ENCODE results near the gene GNG2.

GNG2 gene

GRCh38 chr14:51928568-51928967 lies 68.2 kb downstream of the GNG2 start:
- no peak for DNase-seq (ENCODE audit: low read depth, low spot score)
- no peak overlapping the region for H3K4me3 ChIP-seq (ENCODE audit: low read length)

- no peak overlapping the region for H3K4me3 ChIP-seq (ENCODE audit: low read length)
- no peak for DNase-seq (ENCODE audit: low read depth, low spot score)
Observed at GRCh38 chr14:51929166-51929565, 68.8 kb downstream of the GNG2 start.

GRCh38 chr14:51929910-51930682 lies 69.7 kb downstream of the GNG2 start:
- DNase-seq (ENCODE audit: low read depth, low spot score), result no peak
- H3K4me3 ChIP-seq (ENCODE audit: low read length), result no peak overlapping the region

- no peak overlapping the region for H3K4me3 ChIP-seq (ENCODE audit: low read length)
- DNase-seq (ENCODE audit: low read depth, low spot score), result no peak
Observed at GRCh38 chr14:51931308-51931707, 70.9 kb downstream of the GNG2 start.

GRCh38 chr14:51933191-51933590 lies 72.8 kb downstream of the GNG2 start:
- no peak for DNase-seq (ENCODE audit: low read depth, low spot score)
- no peak overlapping the region for H3K4me3 ChIP-seq (ENCODE audit: low read length)

- no peak for DNase-seq (ENCODE audit: low read depth, low spot score)
- no peak overlapping the region for H3K4me3 ChIP-seq (ENCODE audit: low read length)
Observed at GRCh38 chr14:51938137-51938536, 77.7 kb downstream of the GNG2 start.

GRCh38 chr14:51938821-51939220 lies 78.4 kb downstream of the GNG2 start:
- H3K4me3 ChIP-seq (ENCODE audit: low read length), result no peak overlapping the region
- no peak for DNase-seq (ENCODE audit: low read depth, low spot score)

GRCh38 chr14:51939226-51939625 lies 78.8 kb downstream of the GNG2 start:
- no peak overlapping the region for H3K4me3 ChIP-seq (ENCODE audit: low read length)
- DNase-seq (ENCODE audit: low read depth, low spot score), result no peak

- no peak overlapping the region for H3K4me3 ChIP-seq (ENCODE audit: low read length)
Observed at GRCh38 chr14:51939755-51940301, 79.4 kb downstream of the GNG2 start.

GRCh38 chr14:51942971-51943370 lies 82.6 kb downstream of the GNG2 start:
- DNase-seq (ENCODE audit: low read depth, low spot score), result no peak
- no peak overlapping the region for H3K4me3 ChIP-seq (ENCODE audit: low read length)

More at GRCh38 chr14:51939755-51940301, 79.4 kb downstream of the GNG2 start:
- DNase-seq (ENCODE audit: low read depth, low spot score), result no peak

GRCh38 chr14:51950007-51950406 lies 89.6 kb downstream of the GNG2 start:
- no peak for DNase-seq (ENCODE audit: low read depth, low spot score)
- H3K4me3 ChIP-seq (ENCODE audit: low read length), result no peak overlapping the region

- DNase-seq (ENCODE audit: low read depth, low spot score), result no peak
- no peak overlapping the region for H3K4me3 ChIP-seq (ENCODE audit: low read length)
Observed at GRCh38 chr14:51951656-51952055, 91.2 kb downstream of the GNG2 start.

GRCh38 chr14:51954031-51954430 lies 93.6 kb downstream of the GNG2 start:
- no peak overlapping the region for H3K4me3 ChIP-seq (ENCODE audit: low read length)

GRCh38 chr14:51954657-51955056 lies 94.2 kb downstream of the GNG2 start:
- H3K4me3 ChIP-seq (ENCODE audit: low read length), result no peak overlapping the region
- no peak for DNase-seq (ENCODE audit: low read depth, low spot score)

More at GRCh38 chr14:51954031-51954430, 93.6 kb downstream of the GNG2 start:
- no peak for DNase-seq (ENCODE audit: low read depth, low spot score)

GRCh38 chr14:51957950-51958349 lies 97.5 kb downstream of the GNG2 start:
- no peak overlapping the region for H3K4me3 ChIP-seq (ENCODE audit: low read length)
- no peak for DNase-seq (ENCODE audit: low read depth, low spot score)

- H3K4me3 ChIP-seq (ENCODE audit: low read length), result no peak overlapping the region
- no peak for DNase-seq (ENCODE audit: low read depth, low spot score)
Observed at GRCh38 chr14:51959928-51960327, 99.5 kb downstream of the GNG2 start.

- no peak overlapping the region for H3K4me3 ChIP-seq (ENCODE audit: low read length)
- DNase-seq (ENCODE audit: low read depth, low spot score), result no peak
Observed at GRCh38 chr14:51960866-51961265, 100.5 kb downstream of the GNG2 start.

- DNase-seq (ENCODE audit: low read depth, low spot score), result no peak
- no peak overlapping the region for H3K4me3 ChIP-seq (ENCODE audit: low read length)
Observed at GRCh38 chr14:51962711-51963110, 102.3 kb downstream of the GNG2 start.

- DNase-seq (ENCODE audit: low read depth, low spot score), result no peak
- no peak overlapping the region for H3K4me3 ChIP-seq (ENCODE audit: low read length)
Observed at GRCh38 chr14:51963286-51963685, 102.9 kb downstream of the GNG2 start.

GRCh38 chr14:51967521-51967920 lies 107.1 kb downstream of the GNG2 start:
- DNase-seq (ENCODE audit: low read depth, low spot score), result no peak
- no peak overlapping the region for H3K4me3 ChIP-seq (ENCODE audit: low read length)
